RPMI8226 (cell line): ENCODE data around the gene TPGS1.

Experiments
- DNase-seq: peaks from one replicate; pipeline ENCODE4 v3.0.0-alpha.2; 2015

Gene TPGS1, protein sequence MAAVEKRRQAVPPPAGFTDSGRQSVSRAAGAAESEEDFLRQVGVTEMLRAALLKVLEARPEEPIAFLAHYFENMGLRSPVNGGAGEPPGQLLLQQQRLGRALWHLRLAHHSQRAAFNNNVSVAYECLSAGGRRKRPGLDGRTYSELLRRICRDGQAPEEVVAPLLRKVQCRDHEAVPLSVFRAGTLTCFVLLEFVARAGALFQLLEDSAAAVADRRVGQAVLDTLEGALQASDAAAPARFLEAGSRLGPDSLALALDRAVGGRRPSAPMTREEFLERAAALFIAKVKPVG

DNA sequence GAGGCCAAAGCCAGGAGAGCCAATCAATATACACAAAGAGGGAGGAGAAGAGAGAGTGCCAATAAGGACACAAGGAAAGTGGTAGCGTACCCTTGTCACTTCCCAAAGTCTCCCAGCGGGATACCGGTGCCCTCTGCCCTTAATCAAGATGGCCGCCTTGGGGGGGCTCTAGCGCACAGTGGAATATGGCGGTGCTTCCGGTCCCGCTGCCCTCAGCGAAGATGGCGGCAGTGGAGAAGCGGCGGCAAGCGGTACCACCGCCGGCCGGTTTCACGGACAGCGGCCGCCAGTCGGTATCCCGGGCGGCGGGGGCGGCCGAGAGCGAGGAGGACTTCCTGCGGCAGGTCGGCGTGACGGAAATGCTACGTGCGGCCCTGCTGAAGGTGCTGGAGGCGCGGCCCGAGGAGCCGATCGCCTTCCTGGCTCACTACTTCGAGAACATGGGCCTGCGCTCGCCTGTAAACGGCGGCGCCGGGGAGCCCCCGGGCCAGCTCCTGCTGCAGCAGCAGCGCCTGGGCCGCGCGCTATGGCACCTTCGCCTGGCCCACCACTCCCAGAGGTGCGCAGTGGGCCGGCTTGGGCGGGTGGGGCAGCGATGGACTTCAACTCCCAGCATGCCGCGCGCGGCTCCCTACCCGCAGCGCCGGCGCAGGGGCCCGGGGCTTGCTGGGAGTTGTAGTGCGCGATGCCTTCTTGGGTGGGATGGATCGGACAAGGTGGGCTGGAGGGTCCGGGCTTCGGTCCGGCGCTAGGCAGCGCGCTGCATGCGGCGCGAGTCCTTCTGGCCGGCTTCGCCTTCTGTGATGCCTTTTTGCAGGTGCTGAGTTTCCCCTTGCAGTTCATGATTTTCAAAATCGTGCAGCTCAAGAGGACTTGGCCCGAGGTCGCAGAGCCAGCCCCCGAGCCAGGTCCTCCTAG, at the start of gene TPGS1:
Gene TPGS1 (plus strand): TSS at position 212 of the 918 bp plus-strand sequence. CDS start 10 bp downstream, at position 222.
- DNase-seq: peak; percentile 86

- no peak for DNase-seq
These were observed 49.7 kb upstream of the TPGS1 start for GRCh38 chr19:457636-458035.

DNA sequence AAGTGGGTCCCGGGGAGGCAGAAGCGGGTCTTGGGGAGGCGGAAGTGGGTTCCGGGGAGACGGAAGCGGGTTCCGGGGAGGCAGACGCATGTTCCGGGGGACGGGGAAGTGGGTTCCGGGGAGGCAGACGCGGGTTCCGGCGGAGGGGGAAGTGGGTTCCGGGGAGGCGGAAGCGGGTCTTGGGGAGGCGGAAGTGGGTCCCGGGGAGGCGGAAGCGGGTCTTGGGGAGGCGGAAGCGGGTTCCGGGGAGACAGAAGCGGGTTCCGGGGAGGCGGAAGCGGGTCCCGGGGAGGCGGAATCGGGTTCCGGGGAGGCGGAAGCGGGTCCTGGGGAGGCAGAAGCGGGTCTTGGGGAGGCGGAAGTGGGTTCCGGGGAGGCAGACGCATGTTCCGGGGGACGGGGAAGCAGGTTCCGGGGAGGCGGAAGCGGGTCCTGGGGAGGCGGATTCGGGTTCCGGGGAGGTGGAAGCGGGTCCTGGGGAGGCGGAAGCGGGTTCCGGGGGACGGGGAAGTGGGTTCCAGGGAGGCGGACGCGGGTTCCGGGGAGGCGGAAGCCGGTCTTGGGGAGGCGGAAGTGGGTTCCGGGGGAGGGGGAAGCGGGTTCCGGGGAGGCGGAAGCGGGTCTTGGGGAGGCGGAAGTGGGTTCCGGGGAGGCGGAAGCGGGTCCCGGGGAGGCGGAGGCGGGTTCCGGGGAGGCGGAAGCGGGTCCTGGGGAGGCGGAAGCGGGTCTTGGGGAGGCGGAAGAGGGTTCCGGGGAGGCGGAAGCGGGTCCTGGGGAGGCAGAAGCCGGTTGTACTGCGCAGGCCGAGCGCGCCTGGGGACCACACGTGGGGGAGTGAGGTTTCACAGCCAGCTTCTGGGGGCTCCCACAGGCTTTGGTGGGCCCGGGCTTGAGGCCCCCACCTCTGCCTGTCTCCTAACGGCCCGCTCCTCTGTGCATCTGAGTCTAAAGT, 48.9 kb upstream of the TPGS1 start:
- no peak for DNase-seq

- DNase-seq: peak; percentile 38
These were observed 47.4 kb upstream of the TPGS1 start for GRCh38 chr19:459724-460511.

GRCh38 chr19:460877-461720, 46.2 kb upstream of the TPGS1 start, which contains the start of gene SHC2:
TSS of gene SHC2 (minus strand) at chr19:461033. CDS start at chr19:460996, 37 bp downstream.
- DNase-seq: no peak

- DNase-seq: no peak
These were observed 45.4 kb upstream of the TPGS1 start for GRCh38 chr19:461721-462551.

- no peak for DNase-seq
These were observed 43.7 kb upstream of the TPGS1 start for GRCh38 chr19:463483-464207.

DNA sequence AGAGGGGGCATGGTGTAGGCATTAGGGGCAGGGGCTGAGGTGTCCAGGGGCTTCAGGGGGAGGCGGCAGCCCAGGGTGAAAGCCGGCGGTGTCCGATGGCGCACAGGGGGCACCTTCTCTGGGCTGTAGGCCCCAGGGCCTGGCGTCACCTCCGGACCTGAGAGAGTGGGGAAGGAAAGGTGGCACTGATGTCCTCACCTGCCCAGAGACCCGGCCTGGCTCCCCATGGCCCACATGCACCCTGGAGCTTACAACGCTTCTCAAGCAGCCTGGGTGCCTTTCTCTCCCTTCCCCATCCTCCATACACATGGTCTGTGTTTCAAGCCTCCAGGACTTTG, 43.1 kb upstream of the TPGS1 start:
- no peak for DNase-seq

- no peak for DNase-seq
These were observed 42.1 kb upstream of the TPGS1 start for GRCh38 chr19:465056-465816.

GRCh38 chr19:467554-467953, 39.7 kb upstream of the TPGS1 start:
- no peak for DNase-seq

GRCh38 chr19:468587-469256, 38.6 kb upstream of the TPGS1 start:
- no peak for DNase-seq

GRCh38 chr19:469833-470232, 37.5 kb upstream of the TPGS1 start:
- DNase-seq: no peak

DNA sequence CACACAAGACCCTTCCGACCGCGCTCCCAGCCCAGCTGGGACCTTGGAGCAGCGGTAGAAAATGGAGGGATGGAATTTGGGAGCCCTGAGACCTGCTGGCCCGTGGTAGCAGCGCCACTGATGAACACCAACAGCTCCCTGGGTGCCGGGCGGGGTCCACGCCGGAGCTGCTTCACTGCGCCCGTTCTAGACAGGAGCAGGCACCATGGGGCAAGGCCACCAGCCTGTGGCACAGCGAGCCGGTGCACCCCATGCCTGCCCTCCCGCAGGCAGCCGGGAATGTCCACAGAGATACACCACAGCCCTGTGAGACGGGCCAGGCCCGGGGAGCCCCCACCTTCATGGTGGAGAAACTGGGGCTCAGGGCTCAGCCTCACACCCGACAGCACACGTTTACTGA, 36.6 kb upstream of the TPGS1 start:
- no peak for DNase-seq

- DNase-seq: no peak
These were observed 35.1 kb upstream of the TPGS1 start for GRCh38 chr19:472005-472858.

DNA sequence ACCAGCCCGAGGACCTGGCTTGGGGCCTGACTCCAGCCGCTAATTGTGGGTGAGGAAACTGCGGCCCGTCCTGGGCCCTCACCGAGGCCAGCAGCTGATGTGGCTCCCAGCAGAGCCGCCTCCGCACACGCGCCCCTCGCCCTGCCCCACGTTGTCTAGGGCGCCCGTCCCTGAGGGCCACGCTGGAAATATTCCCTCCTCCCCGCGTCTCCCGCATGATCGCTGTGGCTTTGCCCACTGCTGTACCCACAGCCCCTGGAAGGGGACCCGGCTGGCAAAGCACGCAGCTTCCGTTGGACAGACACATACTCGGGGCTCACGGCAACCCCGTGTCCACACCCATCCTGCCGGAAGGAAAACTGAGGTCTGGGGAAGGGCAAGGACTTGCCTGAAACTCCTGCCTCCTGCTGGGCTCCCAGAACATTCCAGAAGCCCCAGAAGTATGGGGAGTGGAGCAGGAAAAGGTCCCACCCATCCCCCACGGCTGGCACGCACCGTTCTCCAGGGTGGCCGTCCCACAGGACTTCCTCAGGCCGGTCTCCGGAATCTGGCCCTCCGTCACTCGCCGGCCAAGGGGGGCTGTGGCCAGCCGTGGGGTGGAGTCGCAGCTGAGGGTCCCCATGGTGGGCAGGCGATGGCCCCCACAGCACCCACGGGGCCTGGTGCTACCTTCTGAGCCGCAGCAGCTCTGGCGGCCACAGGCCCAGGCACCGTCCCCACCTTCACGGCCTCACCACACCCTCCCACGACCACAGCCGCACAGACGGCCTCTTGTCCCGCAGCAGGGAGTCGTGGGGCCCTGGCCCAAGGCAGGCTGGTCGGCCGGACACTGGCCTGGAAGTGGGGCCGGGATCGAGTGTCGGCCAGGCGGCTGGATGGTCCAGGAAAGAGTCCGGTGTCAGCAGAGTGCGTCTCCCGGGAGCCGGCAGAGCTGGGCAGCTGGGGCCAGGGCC, 32.9 kb upstream of the TPGS1 start:
- DNase-seq: no peak

- DNase-seq: no peak
These were observed 31.9 kb upstream of the TPGS1 start for GRCh38 chr19:475360-475759.
